ENCODE measurements around the gene CYTH1.

CYTH1 gene

DNA sequence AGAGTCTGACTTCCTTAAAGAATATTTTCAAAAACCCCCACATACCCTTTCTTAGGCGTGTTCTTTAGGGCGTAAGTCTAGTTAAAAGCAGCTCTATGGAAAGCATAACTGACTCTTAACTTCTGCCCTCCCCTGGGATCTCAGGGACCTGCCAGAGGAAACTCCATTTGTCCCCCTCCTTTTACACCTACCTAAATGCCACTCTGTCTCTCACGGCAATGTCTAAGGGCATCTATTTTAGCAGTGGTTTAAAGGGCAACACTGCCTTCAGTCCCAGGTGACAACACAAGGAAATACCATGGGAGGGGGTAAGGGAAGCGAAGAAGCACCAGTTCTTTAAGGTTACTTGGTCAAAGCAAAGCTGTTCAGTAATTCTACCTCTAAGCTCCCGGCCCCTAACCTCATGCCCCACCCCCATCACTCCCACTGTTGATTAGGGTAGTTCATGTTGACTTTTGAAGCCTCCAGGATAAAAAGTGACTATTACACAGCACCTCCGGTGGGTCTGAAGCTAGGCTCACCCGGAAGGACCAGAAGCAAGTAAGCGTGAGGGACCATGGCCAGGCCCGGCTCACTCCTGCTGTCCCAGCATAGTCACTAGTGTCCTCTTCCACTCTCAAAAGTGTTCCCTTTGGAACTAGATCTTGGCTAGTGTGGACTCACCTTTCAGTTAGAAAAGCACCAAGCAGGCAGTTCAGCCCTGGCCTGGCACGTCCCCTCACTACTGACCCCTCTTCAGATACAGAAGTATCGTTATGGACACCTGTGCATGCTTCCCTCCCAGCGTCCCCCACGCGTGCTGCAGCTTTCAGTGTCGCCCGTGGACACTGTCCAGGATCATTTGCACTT is 47.1 kb downstream of the CYTH1 start:
- DNase-seq (ENCODE audit: low spot score): no peak

DNA sequence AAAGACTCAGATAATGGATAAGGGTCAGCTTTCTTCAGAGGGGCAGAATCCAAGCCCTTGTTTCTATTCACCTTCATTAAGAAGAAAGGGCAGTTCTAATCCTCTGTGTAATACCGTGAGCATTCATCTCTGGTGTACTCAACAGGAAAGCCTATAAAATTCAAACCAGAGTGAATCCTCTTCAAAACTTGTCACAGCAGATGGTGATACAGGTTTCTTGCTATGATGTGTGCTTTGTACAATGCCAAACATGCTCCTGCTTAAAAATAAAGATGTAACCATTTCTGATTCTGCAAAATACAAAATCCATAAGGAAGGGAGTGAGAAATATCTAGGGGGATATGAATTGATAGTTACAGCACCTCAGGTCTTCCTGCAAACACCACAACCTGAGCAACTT is 49.7 kb downstream of the CYTH1 start:
- DNase-seq (ENCODE audit: low spot score): no peak

DNA sequence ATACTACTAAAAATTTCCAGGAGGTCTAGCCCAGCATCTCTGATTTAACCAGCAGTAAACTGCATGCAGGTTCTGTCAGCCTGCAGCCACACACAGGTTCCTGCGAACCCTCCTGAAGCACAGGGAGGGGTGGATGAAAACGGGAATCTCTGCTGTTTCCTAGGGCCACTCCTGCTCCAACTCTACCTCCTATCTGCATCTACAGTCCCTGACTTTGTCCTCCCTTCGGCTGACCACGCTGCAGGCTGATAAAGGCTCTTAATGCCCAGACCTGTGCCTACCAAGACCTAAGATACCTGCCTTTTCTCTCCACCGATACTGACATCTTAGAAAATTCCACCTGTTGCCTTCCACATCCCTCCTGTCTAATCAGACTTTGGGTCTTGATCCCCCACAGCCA is 50.2 kb downstream of the CYTH1 start:
- DNase-seq (ENCODE audit: low spot score): no peak

DNA sequence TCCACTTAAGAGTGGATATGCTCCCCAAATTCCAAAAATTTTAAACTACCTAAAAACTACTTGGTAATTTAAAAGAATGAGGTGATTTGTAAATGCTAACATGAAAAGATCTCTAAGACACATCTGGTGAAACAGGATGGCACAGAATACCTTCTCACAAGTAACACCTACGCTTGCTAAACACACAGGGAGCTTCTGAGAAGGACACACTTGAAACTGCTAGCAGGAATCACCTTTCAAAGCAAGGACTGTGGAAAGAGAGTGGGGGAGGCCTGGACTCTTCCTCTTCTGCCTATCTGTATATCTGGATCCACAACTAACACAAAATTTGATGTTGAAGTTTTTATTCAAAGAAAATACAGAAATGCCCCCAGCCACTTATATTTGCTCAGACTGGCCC is 52.4 kb downstream of the CYTH1 start:
- DNase-seq (ENCODE audit: low spot score): no peak

DNA sequence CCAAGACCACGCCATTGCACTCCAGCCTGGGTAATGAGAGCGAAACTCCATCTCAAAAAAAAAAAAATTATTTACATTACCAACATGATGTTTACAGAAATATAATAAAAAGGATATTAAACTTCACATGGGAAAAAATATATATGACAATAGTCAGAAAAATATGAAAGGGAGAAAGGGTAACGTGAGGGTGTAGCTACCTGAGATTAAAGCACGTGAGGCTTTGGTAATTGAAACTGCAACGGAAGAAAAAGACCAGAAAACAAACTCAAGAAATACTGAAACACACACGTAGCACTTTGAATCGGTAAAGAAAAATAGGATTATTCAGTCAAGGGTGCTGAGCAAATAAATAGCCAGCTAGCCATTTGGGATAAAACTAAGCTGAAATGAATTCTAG is 53.6 kb downstream of the CYTH1 start:
- no peak for DNase-seq (ENCODE audit: low spot score)

DNA sequence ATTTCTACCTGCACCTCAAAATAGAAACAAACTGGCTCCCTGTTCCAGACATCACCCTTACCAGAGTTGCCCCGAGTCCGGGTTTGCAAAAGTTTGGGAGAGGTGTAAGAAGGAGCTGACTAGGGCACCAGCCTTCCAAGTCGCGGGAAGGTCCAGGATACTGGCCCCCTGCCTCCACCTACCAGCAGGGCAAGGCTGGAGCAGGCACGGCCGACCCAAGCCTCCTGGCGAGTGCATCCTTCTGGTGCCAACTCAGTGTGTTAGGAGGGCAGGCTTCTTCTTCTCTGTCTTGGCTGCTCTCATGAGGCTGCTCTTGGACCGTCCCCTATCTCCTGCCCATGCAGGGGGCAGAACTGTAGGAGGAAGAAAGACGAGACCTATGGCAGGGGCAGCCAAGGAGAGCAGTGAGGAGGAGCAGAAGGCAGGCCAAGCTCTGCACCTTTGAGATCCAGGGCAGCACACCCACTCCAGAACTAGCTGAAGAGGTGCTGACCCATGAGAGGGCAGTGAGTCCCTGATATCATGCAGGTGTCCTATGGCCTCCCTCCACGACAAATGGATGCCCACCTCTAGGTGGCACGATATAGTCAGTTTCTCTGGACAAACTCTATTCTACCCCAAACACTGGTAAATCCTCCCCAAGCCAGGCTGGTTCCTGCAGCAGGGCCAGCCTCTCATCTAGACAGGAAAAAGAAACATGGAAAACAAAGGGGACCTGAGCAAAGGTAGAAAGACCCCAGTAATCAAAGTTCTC is 54.4 kb downstream of the CYTH1 start:
- DNase-seq (ENCODE audit: low spot score): no peak

DNA sequence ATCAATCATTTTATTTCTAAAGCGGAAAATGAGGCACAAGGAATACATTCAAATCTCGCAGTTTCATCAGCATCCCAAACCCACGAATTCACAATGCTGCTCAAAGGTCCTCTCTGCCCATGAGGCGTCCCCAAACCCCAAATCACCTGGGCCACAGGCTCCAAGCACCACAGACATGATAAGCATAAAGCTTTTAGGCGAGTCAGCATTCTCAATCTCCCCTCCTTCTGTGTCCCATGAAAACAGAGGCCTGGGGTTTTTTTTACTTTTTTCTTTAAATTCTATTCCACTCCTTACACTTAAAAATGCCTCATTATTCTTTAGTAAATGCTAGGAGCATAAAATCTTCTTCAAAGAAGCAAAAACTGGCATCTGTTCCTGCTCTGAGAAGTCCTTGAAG is 55.0 kb downstream of the CYTH1 start:
- DNase-seq (ENCODE audit: low spot score): no peak

DNA sequence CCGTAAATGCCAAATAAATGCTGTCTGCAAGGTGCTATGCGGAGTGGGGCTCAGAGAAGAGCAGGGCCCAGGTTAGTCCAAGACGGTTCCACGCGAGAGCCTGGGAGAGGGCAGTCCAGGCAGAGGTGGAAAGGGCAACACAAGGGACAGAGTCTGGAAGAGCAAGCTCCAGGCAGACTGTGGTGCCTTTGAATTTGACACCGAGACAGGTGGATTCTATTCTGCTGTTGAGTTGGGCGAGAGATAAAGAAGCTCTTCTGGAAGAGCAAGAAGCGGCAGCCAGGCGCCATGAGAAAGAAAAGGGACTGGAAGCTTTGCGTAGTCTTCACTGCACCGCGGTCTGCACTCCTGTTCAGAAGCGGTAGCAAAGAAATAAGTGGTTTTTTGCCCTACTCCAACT is 55.6 kb downstream of the CYTH1 start:
- no peak for DNase-seq (ENCODE audit: low spot score)

DNA sequence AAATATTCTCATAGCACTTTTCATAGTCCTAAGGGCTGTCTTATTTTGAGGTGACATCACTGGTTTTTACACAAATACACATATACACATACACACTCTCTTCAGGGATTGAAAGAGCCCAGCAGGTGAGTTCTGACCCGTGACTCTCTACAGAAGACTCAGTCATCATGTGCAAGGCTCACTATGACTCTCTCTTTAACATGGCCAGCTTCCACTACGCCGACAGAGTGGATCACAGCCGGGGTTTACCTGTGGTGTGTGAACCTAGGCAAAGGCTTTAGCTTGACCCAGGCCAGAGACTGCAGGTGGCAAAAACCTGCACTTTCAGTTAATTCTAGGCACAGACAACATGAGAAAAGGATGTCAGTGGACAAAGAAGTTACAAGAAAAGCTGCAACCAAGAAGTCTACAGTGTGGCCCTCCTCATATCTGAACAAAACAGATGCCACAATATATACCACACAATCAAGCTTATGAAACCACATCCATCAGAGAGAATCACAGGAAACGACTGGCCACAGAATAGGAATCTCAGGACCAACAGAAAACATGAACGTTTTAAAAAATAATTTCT is 56.5 kb downstream of the CYTH1 start:
- no peak for DNase-seq (ENCODE audit: low spot score)

DNA sequence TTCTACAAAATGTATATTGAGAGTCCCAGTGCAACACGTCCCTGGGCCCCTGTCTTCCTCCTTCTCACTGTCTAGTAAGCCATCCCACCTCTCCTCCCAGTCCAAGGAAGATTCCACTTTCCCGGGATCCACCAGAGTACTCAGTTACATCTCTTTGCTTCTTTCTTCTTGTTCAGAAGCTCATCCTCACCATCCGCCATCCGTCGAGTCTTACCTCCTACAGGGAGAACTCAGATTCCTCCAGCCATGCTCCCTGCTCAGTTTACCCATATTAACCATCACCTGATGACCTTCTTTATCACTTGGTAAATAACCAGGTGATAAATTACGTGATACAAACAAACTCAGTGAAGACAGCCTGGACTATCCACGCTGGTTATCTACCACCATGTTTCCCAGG is 57.1 kb downstream of the CYTH1 start:
- no peak for DNase-seq (ENCODE audit: low spot score)

DNA sequence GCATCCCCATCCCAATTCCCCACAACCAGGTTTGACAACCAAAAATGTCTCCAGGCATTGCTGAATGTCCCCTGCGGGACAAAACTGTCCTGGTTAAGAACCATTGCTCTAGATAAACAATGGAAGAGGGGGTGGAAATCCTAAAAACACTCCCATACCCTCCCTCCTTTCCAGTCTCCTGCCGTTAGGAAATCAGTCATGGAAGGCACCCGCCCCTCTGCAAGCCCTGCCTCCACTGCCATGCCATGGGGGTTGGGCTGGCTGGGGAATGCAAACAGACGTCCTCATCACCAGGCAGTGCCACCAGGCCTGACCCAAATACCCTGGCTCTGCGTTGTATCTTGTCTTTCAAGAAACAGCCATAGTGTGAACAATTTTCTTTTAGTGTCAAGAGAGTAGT is 57.5 kb downstream of the CYTH1 start:
- peak; percentile 64 for DNase-seq (ENCODE audit: low spot score)

DNA sequence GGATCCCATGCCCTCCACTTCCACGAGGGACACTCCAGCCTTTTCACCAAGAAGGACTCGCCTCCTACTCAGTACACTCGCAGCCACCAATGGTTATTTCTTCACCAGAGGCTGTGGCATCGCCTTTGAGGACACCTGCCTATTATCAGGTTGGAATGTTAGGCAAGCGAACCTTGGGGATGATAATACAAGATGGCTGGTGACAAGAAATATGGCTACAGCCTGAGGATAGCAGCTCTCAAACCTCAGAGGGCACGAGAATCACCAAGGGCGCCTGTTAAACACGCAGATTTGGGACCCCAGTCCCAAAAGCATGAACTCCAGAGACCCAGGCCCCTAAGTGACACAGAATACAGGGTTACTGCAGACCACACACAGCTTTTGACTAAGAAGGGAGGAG is 58.1 kb downstream of the CYTH1 start:
- no peak for DNase-seq (ENCODE audit: low spot score)

DNA sequence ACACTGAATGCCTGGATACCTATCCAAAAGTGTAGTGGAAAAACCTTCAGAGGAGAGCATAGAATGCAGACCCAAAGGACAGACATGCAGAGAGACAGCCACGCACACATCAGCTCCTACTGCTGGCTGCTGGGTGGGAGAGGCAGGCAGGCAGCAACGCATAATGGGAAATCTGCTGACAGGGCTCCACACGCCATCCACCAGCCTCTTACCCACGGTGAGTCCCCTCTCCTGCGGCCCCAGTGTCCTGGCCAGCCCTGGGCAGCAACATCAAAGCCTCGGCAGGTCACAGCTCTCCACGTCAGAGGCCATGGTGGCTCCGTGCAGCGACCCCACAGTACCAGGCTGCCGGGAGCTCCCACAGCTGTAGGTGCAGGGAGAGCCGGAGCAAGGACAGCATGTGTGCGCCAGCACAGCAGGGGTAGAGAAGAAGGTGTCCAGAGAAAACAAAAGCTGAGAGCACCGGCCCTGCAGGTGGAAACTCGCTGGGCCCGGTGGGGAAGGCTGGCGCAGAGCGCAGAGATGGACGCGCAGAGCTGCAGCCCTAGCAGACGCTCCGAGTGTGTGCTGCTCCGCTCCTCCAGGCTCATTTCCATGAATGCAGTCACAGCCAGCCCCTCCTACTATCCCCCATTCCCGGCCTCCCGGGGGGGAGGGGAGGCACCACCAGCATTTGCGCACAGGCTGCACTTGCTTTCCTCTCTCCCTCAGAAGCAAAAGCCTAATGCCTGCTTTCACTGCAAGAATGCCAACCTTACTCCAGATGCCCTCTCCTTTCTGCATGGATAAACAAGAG is 58.9 kb downstream of the CYTH1 start:
- peak; percentile 65 for DNase-seq (ENCODE audit: low spot score)

DNA sequence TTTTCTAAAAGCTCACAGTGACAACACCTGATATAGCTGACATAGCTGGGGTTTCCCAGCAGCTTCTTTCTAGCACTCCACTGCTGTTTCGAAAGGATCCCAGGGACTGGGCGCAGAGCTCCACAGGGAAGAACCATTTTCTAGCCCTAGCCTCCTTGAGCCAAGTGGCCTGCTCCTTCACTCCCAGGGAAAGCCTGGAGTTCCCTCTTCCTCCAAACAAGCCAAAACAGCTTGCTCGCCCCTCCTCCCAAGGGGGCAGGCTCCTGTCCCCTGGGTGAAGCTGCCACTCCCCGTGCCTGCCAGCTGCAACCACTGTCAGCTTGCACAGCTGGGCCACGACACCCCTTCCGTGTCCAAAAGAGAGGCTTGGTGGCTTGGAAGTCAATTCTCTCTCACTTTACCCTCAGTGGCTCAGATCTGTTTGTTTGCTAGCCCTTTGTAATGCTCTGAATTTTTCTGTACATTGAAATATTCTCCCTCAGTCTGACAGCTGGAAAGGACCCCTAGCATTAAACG is 59.8 kb downstream of the CYTH1 start:
- DNase-seq (ENCODE audit: low spot score): peak; percentile 27

DNA sequence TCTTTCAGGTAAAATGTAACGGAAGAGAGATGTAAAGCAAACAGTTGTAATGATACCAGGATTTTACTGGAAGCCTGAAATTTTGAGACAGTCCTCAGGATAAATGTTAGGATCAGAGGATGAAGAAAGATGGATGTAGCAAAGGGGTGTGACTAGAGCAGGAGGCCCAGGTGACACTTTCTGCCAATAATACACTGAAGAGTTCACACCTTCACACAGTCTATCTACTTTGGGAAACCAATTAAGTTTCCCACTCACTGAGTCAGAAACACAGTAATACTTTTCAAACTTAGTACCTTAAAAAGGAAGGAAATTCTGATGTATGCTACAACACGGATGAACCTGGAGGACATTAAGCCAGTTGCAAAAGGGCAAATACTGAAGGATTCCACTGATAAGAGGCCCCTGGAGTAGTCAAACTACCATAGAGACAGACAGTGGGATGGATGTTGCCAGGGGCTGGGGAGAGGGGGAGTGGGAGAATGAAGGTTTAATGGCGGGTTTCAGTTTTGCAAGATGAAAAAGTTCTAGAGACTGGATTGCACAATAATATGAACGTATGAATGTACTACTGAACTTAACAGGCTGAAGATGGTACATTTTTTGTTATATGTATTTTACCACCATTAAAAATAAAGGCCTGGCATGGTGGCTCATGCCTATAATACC is 62.3 kb downstream of the CYTH1 start:
- DNase-seq (ENCODE audit: low spot score): no peak

DNA sequence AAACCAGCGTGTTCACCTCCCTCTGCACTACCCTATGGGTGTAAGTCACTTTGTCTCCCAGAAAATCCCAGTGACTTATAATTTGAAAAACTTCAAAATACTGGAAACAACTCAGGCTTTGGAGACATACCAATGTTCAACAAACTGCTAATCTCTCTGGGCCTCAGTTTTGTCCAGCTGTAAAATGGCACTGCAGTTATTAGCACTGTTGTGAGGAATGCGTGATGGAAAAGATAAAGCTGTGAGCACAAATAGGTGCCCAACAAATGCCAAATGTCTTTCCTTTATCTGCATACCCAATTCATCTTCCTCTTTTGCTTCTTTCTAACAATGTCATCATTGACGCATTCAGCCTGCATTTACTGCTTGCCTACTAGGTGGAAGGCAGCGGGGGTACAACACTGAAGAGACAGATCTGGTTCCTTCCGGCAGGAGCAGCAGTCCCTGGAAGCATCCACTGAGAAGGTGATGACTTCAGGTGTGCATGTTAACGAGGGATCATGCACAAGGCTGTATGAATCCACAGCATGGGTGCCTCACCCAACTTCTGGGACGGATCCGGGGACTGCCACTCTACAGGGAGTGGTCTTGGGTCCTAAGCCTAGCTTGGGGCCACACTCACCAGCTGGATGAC is 63.4 kb downstream of the CYTH1 start:
- DNase-seq (ENCODE audit: low spot score): no peak

DNA sequence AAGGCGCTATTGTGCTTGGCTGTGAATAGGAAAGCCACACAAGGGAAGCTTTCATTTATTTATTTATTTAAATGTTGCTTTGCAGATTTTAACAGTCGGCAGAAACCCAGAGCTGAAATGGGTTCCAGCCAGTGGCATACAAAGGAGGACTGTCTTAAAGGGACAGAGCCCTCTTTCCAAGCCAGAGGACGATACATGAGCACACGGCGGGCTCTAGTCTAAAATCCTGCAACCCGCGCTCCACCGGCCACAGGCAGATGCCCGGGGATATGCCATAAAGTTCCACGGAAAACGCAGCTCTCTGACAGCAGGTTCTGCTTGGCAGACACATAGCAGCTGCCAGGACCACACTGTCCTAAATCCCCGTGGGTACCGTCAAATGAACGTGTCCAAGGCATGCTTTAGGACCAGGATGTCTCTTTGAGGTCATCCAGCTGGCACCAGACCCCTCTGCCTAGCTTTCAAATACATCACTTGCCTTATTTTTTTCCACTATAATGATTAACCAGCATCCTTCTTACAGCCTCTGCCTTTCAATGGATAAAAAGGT is 64.6 kb downstream of the CYTH1 start:
- peak; percentile 63 for DNase-seq (ENCODE audit: low spot score)

DNA sequence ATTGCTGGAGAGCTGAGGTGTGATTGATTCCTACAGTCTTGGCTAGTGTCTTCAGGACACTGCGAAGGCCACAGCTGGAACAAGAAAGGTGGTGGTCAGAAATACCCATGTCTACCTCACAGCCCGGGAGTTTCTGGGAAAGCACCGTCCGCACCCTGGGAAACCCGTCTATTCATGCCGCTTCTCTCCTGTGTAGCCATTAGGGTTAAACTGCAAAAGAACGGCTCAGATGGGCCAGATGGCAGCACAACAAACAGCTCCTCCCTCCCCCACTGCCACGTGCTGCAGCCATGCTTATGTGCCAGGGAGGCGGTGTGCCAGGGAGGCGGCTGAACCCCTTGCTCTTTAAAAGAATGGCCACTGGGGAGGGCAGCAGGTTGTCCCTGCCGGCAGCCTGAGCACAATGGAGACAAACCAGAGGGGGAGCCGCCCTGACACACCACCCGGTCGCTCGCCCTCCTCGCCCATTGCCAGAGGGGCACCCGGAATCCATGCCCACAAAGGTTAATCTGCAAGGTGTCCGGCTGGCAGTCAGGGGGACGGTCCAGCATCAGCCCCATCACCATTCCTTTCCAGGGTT is 65.2 kb downstream of the CYTH1 start:
- DNase-seq (ENCODE audit: low spot score): peak; percentile 78

DNA sequence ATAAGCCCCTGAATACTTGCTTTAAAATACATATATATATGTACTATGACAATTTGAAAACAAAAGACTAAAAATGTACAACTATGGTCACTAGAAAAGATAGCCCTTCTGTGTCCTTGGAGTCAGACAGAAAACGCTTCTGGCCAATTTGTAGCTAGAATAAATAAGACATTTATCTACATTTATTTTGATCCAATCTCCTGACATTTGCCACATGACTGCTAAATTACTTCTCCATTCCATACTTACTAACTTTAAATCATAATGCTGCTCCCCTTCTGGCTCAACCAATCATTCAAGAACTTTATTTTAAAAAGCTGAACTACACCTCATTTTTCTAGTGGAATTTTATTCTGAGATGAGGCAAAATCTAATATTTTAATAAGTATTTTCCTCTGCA is 65.8 kb downstream of the CYTH1 start:
- no peak for DNase-seq (ENCODE audit: low spot score)

DNA sequence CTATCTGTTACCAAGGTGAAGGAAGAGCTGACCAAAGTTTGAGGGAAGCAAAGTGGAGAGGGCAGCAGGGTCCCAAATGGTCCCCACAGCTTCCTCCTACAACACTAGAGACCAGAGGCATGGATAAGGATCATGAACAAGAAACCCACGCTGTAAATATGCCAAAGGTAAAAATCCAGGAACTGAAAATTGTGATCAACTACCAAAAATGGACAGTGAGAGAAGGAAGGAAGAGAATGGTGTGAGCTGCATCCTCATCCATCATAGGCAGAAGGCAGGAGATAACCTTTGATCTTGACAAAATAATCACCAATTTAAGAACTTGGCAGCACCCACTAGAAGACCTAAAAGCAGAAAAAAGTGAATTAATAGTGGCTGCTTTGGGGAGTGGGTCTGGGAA is 66.2 kb downstream of the CYTH1 start:
- DNase-seq (ENCODE audit: low spot score): no peak

Data from AG20443 (cell line).